Endothelial cell of umbilical vein (primary cell): ENCODE results near the gene MAPK11. TPM values are rescaled to one million over a fixed set of nuclear protein-coding genes. Genes with fewer than 3 reads are reported as not detected.

ENCODE experiments used
- BruUV-seq: library from RNA; stranded (reverse); fragments of 400-500 nt; replicated peaks from 2 replicates; lab custom pipeline; 2021; lab: Mats Ljungman, UMichigan
- CTCF ChIA-PET: fragments of 300-600, 350-600 bp; sonication (Branson Sonifier 250); formaldehyde crosslinking; loops from one replicate; lab custom pipeline; 2021; ENCODE audit warnings: antibody characterized with exemption, inconsistent platforms; lab: Charles Lee
- POLR2A ChIA-PET: fragments of 300-600, 350-600 bp; sonication (Branson Sonifier 250); formaldehyde crosslinking; loops from one replicate; lab custom pipeline; 2021; ENCODE audit warnings: antibody characterized with exemption, inconsistent platforms; lab: Charles Lee
- DNase-seq: peaks from one replicate; pipeline ENCODE4 v3.0.0-alpha.2; 2011; ENCODE audit warnings: low read depth, low spot score
- FAIRE-seq: peaks from 2 replicates; lab custom pipeline; 2011; peaks lifted over from hg19 to GRCh38; lab: Jason Lieb, UNC
- H2AFZ ChIP-seq: 2 replicates; pipeline ENCODE4 v1.6.0; 2012; ENCODE audit warnings: low read depth, low read length, control low read depth, inconsistent platforms
- H3K27ac ChIP-seq: 2 replicates; pipeline ENCODE4 v1.5.1; 2011; ENCODE audit warnings: low read depth, mild to moderate bottlenecking, control low read depth, low read length, moderate library complexity; ENCODE audit not compliant: insufficient read depth
- H3K27me3 ChIP-seq, 2 experiments: 2 replicates each; pipeline versions ENCODE4 v1.6.0 to v1.6.1; 2011; ENCODE audit warnings: low read length in 2 of 2, mixed read lengths in 1 of 2; ENCODE audit not compliant: control insufficient read depth in 2 of 2, insufficient read depth in 2 of 2
- H3K36me3 ChIP-seq, 2 experiments: 2 replicates in 1 of 2; 3 replicates in 1 of 2; pipeline ENCODE4 v1.5.1; 2011; ENCODE audit warnings: low read length in 2 of 2, mild to moderate bottlenecking in 1 of 2, moderate library complexity in 1 of 2; ENCODE audit not compliant: control insufficient read depth in 2 of 2, insufficient read depth in 2 of 2; ENCODE audit errors: extremely low read depth in 1 of 2
- H3K4me1 ChIP-seq: 3 replicates; pipeline ENCODE4 v1.5.1; 2011; ENCODE audit warnings: mild to moderate bottlenecking, low read length; ENCODE audit not compliant: control insufficient read depth, insufficient read depth; ENCODE audit errors: extremely low read depth
- H3K4me2 ChIP-seq: 2 replicates; pipeline ENCODE4 v1.6.1; 2011; ENCODE audit warnings: low read length, control low read depth, mixed read lengths; ENCODE audit not compliant: insufficient read depth
- H3K4me3 ChIP-seq, 3 experiments: fragments of 200-600 bp in 1 of 3; sonication (generic), shearing (Covaris generic) in 1 of 3; replicated peaks in 1 of 3; 2 replicates each; pipeline ENCODE4 v1.5.1; 2011 to 2016; ENCODE audit warnings: control low read depth in 3 of 3, low read length in 3 of 3, mild to moderate bottlenecking in 2 of 3, inconsistent platforms in 1 of 3, low read depth in 1 of 3, moderate library complexity in 1 of 3; ENCODE audit not compliant: insufficient read depth in 1 of 3
- H3K79me2 ChIP-seq: 2 replicates; pipeline ENCODE4 v1.6.0; 2012; ENCODE audit warnings: low read length, inconsistent platforms; ENCODE audit not compliant: control insufficient read depth, insufficient read depth
- H3K9ac ChIP-seq: replicated peaks from 2 replicates; pipeline ENCODE3; 2011; ENCODE audit warnings: low read length, control low read depth; ENCODE audit not compliant: insufficient read depth; ENCODE audit errors: extremely low read depth
- H3K9me1 ChIP-seq: replicated peaks from 3 replicates; pipeline ENCODE4 v1.6.0; 2011; ENCODE audit warnings: mild to moderate bottlenecking, low read length; ENCODE audit not compliant: control insufficient read depth, insufficient read depth; ENCODE audit errors: extremely low read depth
- H3K9me3 ChIP-seq: replicated peaks from 2 replicates; pipeline ENCODE4 v1.5.1; 2012; ENCODE audit warnings: low read length, inconsistent platforms; ENCODE audit not compliant: control insufficient read depth, insufficient read depth
- H4K20me1 ChIP-seq: replicated peaks from 2 replicates; pipeline ENCODE3; 2011; ENCODE audit warnings: mild to moderate bottlenecking, low read length; ENCODE audit not compliant: control insufficient read depth, insufficient read depth; ENCODE audit errors: extremely low read depth
- CTCF ChIP-seq, 2 donors: IDR thresholded peaks; 1 replicate in 1 of 2; 2 replicates in 1 of 2; pipeline ENCODE4 v1.5.1; 2011; ENCODE audit warnings: low read length in 2 of 2, mild to moderate bottlenecking in 2 of 2, moderate library complexity in 2 of 2, control low read depth in 1 of 2, inconsistent platforms in 1 of 2, low read depth in 1 of 2; ENCODE audit not compliant: insufficient read depth in 1 of 2; ENCODE audit errors: extremely low read depth in 1 of 2
- GATA2 ChIP-seq: IDR thresholded peaks from 2 replicates; pipeline ENCODE4 v1.7.0; 2011; ENCODE audit warnings: low read depth, mild to moderate bottlenecking, moderate library complexity, mixed read lengths, low read length; ENCODE audit not compliant: insufficient read length, insufficient read depth
- MAX ChIP-seq: IDR thresholded peaks from 2 replicates; pipeline ENCODE4 v1.6.1; 2011; ENCODE audit not compliant: insufficient read depth, insufficient read length
- POLR2A ChIP-seq: IDR thresholded peaks from 2 replicates; pipeline ENCODE4 v1.6.1; 2012; ENCODE audit warnings: low read depth, mild to moderate bottlenecking, control low read depth, low read length
- POLR2AphosphoS5 ChIP-seq: IDR thresholded peaks from 2 replicates; pipeline ENCODE4 v1.6.1; 2012; ENCODE audit warnings: low read depth, mild to moderate bottlenecking, control low read depth, low read length, moderate library complexity; ENCODE audit not compliant: insufficient read depth
- dilution Hi-C: fragments of 300-500 bp; cut with MboI; formaldehyde crosslinking; loops from one replicate; pipeline ENCODE4 v1.15.0; 2019; ENCODE audit warnings: low sequenced_read_pairs; ENCODE audit not compliant: extremely low pct_ligation_motif_present
- intact Hi-C: fragments of 100-400 bp; cut with micrococcal nuclease; formaldehyde crosslinking; loops from one replicate; pipeline ENCODE4 v1.10.0; 2022
- polyA plus RNA-seq, 4 experiments: library from polyadenylated mRNA; depleted of rRNA in 3 of 4; stranded (reverse) in 3 of 4; unstranded in 1 of 4; fragments of >200 nt; gene quantifications; 2 replicates each; pipeline versions ENCODE4 v1.2.1 to v1.2.3, GENCODE V29; 2011 to 2012; ENCODE audit warnings: missing spikeins in 1 of 4
- total RNA-seq: library from RNA; stranded (reverse); gene quantifications from 2 replicates; pipeline ENCODE4 v1.2.3, GENCODE V29; 2021

The MAPK11 gene
- total and polyA plus RNA-seq, 2 donors (not counting 3 experiments of a cell fraction or from before 2014, with no cell fraction given) = 22.8 to 26.3 TPM

GRCh38 chr22:50293441-50294318 is 23.5 kb upstream of the MAPK11 start:
- peaks cover 20% of the 10 kb centered on the region for H3K4me1 ChIP-seq
- H3K79me2 ChIP-seq = peaks cover 81% of the 10 kb centered on the region
- H3K27ac ChIP-seq = peak overlapping the region; percentile 92
- no peaks in the 10 kb centered on the region for H3K9me1 ChIP-seq
- no peaks in the 10 kb centered on the region for H3K27me3 ChIP-seq
- H3K4me2 ChIP-seq = peak overlapping the region; percentile 40
- intact Hi-C loops (loop anchor here (1.0 to 5.0 kb wide), 3 partner anchors 13 to 49 kb away; partner anchors contain the start of gene PPP6R2), dilution Hi-C loops (no loop called here)
- DNase-seq (peak; percentile 83), FAIRE-seq (peak; percentile 90)
- no TSS peak for BruUV-seq
- H4K20me1 ChIP-seq = no peaks in the 10 kb centered on the region
- no peak overlapping the region for H2AFZ ChIP-seq
- H3K4me3 ChIP-seq = peak overlapping the region in 2 of 3 experiments; percentile 6 to 22
- TF ChIP-seq POLR2AphosphoS5 = peak; percentile 14
- no peak for TF ChIP-seq GATA2
- peak; percentile 9 for TF ChIP-seq POLR2A
- TF ChIP-seq CTCF (IDR thresholded peaks at IDR 0.05; ENCODE audit: extremely low read depth in 1 of 2, insufficient read depth in 1 of 2, low read depth in 1 of 2, low read length in 2 of 2) = peak in 1 of 2 donors; percentile 1
- no peak for TF ChIP-seq MAX
- POLR2A ChIA-PET = interaction anchor here (0.9 to 2.0 kb wide), 2 partner anchors 11 to 13 kb away, joined by 4 to 9 read pairs; no protein-coding TSS in a partner anchor
- no peaks in the 10 kb centered on the region for H3K9me3 ChIP-seq
- CTCF ChIA-PET = interaction anchor here (0.9 to 5.8 kb wide), 12 partner anchors 10 to 232 kb away, joined by 3 to 29 read pairs (median 8); partner anchors contain the start of gene DENND6B
- peak overlapping the region; percentile 67 for H3K9ac ChIP-seq
- peaks cover 10 to 30% of the 10 kb centered on the region in 2 experiments for H3K36me3 ChIP-seq
